NCI-H460 (cell line): ENCODE results near the gene SIPA1L3. TPM values are rescaled to one million over a fixed set of nuclear protein-coding genes. Genes with fewer than 3 reads are reported as not detected.

Experiments
- DNase-seq: peaks from one replicate; pipeline ENCODE4 v3.0.0-alpha.2; 2016; ENCODE audit warnings: low read depth; ENCODE audit errors: extremely low read depth
- total RNA-seq: library from RNA; depleted of rRNA; stranded (reverse); fragments of >200 nt; shearing (Covaris generic); gene quantifications from 2 replicates; pipeline ENCODE4 v1.2.3, GENCODE V29; 2014

Gene SIPA1L3
- total RNA-seq, 1 experiment from 2014 or later: 3.4 TPM

DNA sequence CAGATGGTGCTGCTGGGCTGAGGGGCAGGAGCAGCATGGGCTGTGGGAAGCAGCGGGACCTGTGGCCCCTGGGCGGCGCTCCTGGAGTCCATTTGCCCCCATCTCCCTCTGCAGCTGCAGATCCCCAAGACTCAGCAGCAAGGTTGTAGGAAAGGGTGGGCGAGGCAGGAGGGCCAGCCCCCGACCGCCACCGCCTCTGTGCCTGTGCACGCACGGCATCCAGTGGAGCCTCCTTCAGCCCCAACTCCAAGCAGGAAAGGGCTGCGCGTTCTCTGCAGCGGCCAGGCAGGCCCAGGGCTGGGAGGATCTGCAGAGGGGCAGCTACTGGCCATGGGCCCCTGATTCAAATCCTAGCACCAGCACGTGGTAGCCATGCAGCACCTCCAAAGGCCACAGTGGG, 296.2 kb downstream of the SIPA1L3 start:
- DNase-seq: no peak

DNA sequence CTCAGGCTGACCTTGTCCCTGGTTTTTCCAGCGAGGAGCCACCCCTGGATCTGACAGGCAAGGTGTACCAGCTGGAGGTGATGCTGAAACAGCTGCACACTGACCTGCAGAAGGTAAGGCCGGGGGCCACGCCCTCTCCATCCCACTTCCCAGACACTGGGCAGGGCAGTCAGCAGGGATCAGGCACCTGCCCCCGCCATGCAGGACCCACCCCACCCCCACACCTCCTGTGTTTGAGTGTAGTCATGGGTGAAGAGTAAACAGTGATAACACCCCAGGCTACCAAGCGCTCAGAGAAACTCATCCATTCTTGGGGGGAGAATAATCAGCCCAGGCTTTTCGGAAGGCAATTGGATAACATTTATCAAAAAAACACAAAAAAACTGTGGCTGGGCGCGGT, 297.1 kb downstream of the SIPA1L3 start:
- DNase-seq: no peak

GRCh38 chr19:38204728-38205127, 297.7 kb downstream of the SIPA1L3 start:
- DNase-seq: no peak

DNA sequence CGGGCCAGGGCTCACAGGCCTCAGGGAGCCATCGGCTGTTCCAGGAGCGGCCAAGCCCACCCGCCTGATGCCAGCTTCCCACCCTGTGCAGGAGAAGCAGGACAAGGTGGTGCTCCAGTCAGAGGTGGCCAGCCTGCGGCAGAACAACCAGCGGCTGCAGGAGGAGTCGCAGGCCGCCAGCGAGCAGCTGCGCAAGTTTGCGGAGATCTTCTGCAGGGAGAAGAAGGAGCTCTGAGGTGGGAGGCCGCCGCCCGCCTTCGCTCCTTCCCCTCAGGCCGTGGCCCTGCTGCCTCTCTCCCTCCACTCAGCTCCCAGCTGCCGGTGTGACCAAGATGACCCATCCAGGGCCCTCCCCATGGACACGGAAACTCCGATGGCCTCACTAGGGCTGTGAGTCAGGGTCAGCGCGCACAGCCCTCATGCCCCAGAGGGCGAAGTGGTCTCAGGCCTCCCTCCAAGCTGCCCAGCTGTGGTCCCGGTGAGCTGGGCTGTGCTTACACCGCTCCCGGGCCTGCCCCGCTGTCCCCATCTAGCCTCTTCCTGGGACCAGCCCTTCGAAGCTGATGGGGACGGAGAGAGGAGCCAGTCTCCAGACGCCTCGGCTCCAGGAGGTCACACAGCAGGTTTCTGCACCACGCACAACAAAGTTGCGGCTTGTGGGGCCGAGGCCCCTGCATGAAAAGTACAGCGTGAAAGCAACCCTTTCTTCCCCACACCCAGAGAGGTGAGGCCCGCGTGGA, 299.2 kb downstream of the SIPA1L3 start:
- no peak for DNase-seq

- DNase-seq: no peak
These were observed 299.9 kb downstream of the SIPA1L3 start for GRCh38 chr19:38206928-38207327.

DNA sequence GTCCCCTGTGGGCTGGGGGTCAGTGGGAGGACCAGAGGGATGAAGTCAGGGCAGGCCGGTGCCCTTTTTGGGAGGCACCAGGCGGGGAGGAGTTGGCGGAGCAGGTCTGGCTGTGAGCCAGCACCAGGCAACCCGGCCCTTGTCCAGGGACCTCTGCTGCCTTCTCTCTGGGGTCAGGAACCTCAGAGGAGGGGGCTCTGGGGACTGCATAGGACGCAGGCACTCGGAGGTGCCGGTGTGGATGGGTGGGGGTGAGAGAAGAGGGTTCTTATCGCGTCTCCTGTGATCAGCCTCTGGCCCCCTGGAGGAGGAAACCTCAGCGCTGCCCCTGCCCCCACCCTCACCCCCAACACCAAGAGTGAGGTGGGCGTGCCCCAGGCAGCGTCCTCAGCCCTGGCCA, 300.5 kb downstream of the SIPA1L3 start:
- no peak for DNase-seq

GRCh38 chr19:38208571-38208970, 301.6 kb downstream of the SIPA1L3 start:
- DNase-seq: no peak

- DNase-seq: no peak
These were observed 302.1 kb downstream of the SIPA1L3 start for GRCh38 chr19:38209152-38209551.

- no peak for DNase-seq
These were observed 302.9 kb downstream of the SIPA1L3 start for GRCh38 chr19:38209671-38210457.

- DNase-seq: no peak
These were observed 303.5 kb downstream of the SIPA1L3 start for GRCh38 chr19:38210458-38210987.

DNA sequence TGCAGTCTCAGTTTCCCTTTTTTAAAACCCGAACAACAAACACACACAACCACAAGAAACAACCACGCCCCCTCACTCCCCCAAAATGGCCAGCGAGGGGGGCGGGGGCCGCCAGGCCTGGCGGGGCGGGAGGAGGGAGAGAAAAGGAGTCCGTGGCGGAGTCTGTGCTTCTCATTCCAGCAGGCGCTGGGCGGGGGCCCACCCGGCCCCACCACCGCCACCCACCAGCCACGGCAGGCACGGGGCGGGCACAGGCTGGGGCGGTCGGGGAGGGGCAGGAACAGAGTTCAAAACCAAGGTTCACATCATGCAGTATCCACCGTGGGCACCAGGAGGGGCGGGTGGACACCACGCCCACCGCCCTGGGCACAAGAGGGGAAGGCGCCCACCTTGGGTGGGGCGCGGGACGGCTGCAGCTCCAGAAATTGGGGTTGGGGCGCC, 304.2 kb downstream of the SIPA1L3 start:
- DNase-seq: no peak

DNA sequence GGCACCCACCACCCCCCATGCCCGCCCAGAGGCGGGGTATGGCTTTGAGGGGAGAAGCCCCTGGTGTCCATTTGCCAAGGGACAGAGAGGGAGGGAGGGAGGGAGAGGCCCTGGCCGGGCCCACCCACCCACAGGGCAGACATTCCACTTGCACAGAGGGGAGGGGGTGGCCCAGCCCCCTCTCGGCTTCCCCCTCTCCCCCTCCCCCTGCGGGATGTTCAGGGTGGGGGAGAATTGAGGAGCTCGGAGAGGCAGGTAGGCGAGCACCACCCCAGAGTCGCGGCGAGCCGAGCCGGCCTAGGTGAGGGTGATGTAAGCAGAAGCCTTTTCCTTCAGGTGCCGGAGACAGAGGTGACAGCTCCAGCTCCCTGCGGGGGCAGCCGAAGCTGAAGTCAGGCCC, 304.8 kb downstream of the SIPA1L3 start:
- DNase-seq: no peak

- DNase-seq: no peak
These were observed 306.5 kb downstream of the SIPA1L3 start for GRCh38 chr19:38213469-38213868.

- no peak for DNase-seq
These were observed 307.1 kb downstream of the SIPA1L3 start for GRCh38 chr19:38213911-38214625.

DNA sequence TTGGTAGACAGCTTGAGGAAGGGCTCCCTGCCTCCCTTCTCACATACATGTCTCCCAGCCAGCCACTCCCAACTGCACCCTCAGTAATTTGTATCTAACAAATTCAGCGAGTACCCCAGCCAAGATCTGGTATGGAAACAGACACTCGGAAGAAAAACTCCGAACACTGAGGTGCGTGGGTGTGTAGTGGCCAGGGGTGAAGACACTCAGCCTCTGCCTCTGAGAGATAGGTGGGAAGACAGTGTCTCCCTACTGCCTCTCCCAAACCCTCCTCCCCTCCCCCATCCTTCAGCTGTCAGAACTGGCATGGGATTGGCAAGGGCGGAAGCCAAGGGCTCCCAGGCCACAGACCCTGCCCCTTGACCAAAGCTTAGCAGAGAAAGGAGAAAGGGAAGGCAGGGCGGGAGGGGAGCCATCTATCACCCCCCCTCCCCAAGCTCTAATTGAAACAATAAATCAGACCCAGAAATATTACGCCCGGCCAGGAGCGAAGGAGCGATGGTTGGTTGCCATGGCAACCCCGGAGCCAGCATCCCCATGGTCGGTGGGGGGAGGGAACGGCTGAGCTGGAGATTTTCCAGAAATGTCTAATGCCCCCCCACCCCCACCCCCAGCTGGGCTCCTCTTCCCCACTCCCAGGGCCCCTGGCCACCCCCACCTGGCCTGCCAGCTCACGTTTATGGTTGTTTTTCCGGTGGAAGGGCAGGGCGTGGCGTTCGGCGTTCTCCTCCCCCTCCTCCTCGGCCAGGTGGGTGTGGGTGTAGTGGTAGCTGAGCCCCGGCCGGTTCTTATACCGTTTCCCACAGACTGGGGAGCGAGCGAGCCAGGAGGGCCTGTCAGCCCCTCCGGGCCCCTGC, 310.0 kb downstream of the SIPA1L3 start:
- DNase-seq: no peak

DNA sequence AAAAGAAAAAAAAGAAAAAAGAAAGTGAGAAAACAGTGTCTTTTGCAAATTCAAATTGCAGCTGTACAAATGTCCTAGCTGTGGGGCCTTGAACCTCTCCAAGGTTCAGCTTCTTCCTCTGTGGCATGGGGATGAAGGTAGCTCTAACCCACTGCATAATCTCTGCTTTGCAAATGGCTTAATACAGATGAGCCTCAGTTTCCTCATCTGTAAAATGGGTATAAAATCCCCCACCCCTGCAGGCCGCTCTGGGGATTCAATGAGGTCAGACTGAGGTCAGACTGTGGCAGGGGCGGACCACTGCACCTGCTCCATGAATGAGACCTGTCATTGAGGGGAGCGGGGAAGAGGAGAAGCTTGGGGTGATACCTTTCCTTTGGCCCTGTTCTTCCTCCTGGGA, 311.2 kb downstream of the SIPA1L3 start:
- no peak for DNase-seq

DNA sequence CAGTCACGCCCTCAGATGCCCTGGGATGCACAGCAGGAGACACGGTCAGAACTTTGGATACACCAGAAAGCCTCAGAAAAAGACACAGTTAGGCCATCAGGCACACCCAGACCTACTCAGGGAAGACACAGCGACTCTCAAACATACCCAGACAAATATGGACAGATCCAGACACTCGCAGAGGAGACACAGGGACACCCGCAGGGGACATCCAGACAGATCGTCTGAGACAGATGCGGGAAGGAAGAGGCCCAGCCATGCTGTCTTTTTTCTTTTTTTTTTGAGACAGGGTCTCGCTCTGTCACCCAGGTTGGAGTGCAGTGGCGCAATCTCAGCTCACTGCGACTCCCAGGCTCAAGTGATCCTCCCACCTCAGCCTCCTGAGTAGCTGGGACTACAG, 312.2 kb downstream of the SIPA1L3 start:
- DNase-seq: no peak

DNA sequence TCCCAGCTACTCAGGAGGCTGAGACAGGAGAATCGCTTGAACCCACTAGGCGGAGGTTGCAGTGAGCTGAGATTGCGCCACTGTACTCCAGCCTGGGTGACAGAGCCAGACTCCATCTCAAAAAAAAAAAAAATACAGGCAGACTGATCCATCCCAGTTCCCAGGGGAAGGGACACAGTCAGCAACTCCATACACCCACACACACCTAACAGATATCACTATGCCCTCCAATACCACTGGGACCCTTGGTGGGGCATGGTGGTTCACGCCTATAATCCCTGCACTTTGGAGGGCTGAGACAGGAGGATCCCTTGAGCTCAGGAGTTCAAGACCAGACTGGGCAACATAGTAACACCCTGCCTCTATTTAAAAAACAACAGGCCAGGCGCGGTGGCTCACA, 314.4 kb downstream of the SIPA1L3 start:
- DNase-seq: no peak

- DNase-seq: no peak
These were observed 315.2 kb downstream of the SIPA1L3 start for GRCh38 chr19:38221919-38222830.
